ENCODE results near the gene TCEANC. TPM values are rescaled to one million over a fixed set of nuclear protein-coding genes. Genes with fewer than 3 reads are reported as not detected.

The TCEANC gene
- total and polyA plus RNA-seq, 2 of the 4 experiments (the other 2 are of a cell fraction), result 0.99 to 2.5 TPM

- ATAC-seq (ENCODE audit: low read depth) (no peak), DNase-seq (no peak)
- no peak overlapping the region for H2AK5ac ChIP-seq (ENCODE audit: low read depth, low read length)
- H2BK120ac ChIP-seq (ENCODE audit: low read depth, low read length), result no peak overlapping the region
- no peak overlapping the region for H3K23ac ChIP-seq (ENCODE audit: low read depth, low read length)
- no peak overlapping the region for H3K56ac ChIP-seq (ENCODE audit: extremely low read depth, insufficient read depth, low read length)
- TF ChIP-seq MXI1 (IDR thresholded peaks at IDR 0.05; ENCODE audit: borderline replicate concordance, low read depth, low read length) (no peak), SMC3 (IDR thresholded peaks at IDR 0.05; ENCODE audit: low read depth, low read length) (no peak), RAD21 (IDR thresholded peaks at IDR 0.05; ENCODE audit: low read length) (no peak), MAZ (IDR thresholded peaks at IDR 0.05; ENCODE audit: borderline replicate concordance, low read depth, low read length) (no peak), RFX5 (IDR thresholded peaks at IDR 0.05; ENCODE audit: low read depth, low read length) (no peak), MAFK (IDR thresholded peaks at IDR 0.05; ENCODE audit: low read depth, low read length) (no peak), ELK1 (IDR thresholded peaks at IDR 0.05; ENCODE audit: borderline replicate concordance, low read depth, low read length) (no peak), CEBPB (IDR thresholded peaks at IDR 0.05; ENCODE audit: low read depth, low read length) (no peak)
- no peak overlapping the region for H2BK5ac ChIP-seq (ENCODE audit: low read depth, low read length, poor library complexity, severe bottlenecking)
- H3K14ac ChIP-seq (replicated peaks; ENCODE audit: low read depth, low read length), result no peak overlapping the region
- no peak overlapping the region for H3K4ac ChIP-seq (ENCODE audit: low read depth, low read length)
- H3K9me3 ChIP-seq (ENCODE audit: control insufficient read depth, insufficient read depth, low read length), result no peaks in the 10 kb centered on the region
- H2BK15ac ChIP-seq (ENCODE audit: low read depth, low read length), result no peak overlapping the region
- H4K5ac ChIP-seq (ENCODE audit: low read depth, low read length), result no peak overlapping the region
- H4K8ac ChIP-seq (ENCODE audit: low read depth in 2 of 2, low read length in 2 of 2), result no peak overlapping the region
- H4K20me1 ChIP-seq (ENCODE audit: insufficient read depth, low read length), result no peaks in the 10 kb centered on the region
- in situ Hi-C loops (cut with MboI; ENCODE audit: low sequenced_read_pairs), result no loop called here
- WGBS, 2 experiments (ENCODE audit: extremely low coverage in 2 of 2, insufficient read length in 1 of 2), result no CpG with 5 or more reads among the region's 2 CpGs
- no peak overlapping the region for H3K9ac ChIP-seq (ENCODE audit: low read depth, low read length)
- no peak overlapping the region for H3K18ac ChIP-seq (ENCODE audit: low read depth, low read length)
- H3K4me3 ChIP-seq (ENCODE audit: insufficient read depth, low read depth, low read length), result no peak overlapping the region
- no peaks in the 10 kb centered on the region for H3K9me1 ChIP-seq (ENCODE audit: insufficient read depth, low read length)
- intact Hi-C loops (cut with micrococcal nuclease), result no loop called here
- H3K36me3 ChIP-seq (ENCODE audit: control insufficient read depth, insufficient read depth, low read length), result no peaks in the 10 kb centered on the region
- no peak overlapping the region for H2BK20ac ChIP-seq (ENCODE audit: low read depth, low read length)
- H3K4me1 ChIP-seq (ENCODE audit: control insufficient read depth, insufficient read depth, low read length), result no peaks in the 10 kb centered on the region
- dilution Hi-C loops (cut with HindIII; ENCODE audit: low sequenced_read_pairs, unreplicated experiment), result no loop called here
- no peak overlapping the region for H2AK9ac ChIP-seq (replicated peaks; ENCODE audit: low read depth, low read length, poor library complexity)
- ChIA-PET CTCF (no interaction called here), POLR2A (ENCODE audit: unreplicated experiment) (no interaction called here)
- no TSS peak for BruUV-seq (replicated peaks)
- no peak overlapping the region for H4K91ac ChIP-seq (ENCODE audit: insufficient read depth, low read depth, low read length)
- H3K27ac ChIP-seq (ENCODE audit: insufficient read depth, low read length), result no peak overlapping the region
- H3K4me2 ChIP-seq (ENCODE audit: low read depth, low read length), result no peak overlapping the region
- H3K79me1 ChIP-seq (ENCODE audit: low read depth in 1 of 2, low read length in 2 of 2), result no peaks in the 10 kb centered on the region
- no peak overlapping the region for H2AFZ ChIP-seq (replicated peaks; ENCODE audit: low read length, poor library complexity)
- H3K27me3 ChIP-seq (ENCODE audit: control insufficient read depth, insufficient read depth, low read length), result peaks cover 17% of the 10 kb centered on the region
Measured at GRCh38 chrX:13607996-13608365, 45.0 kb upstream of the TCEANC start.
